Tibial artery (tissue), 4 donors: ENCODE measurements around the gene NOP53.

Experiments
- DNase-seq, 2 donors: peaks; one replicate each; pipeline ENCODE4 v3.0.0-alpha.2; 2019
- H3K27ac ChIP-seq, 2 donors: fragments of 200-600 bp; sonication (generic) in 1 of 2; 1 replicate in 1 of 2; 2 replicates in 1 of 2; pipeline ENCODE4 v1.5.1; 2018 to 2019; ENCODE audit warnings: mild to moderate bottlenecking in 1 of 2
- H3K27me3 ChIP-seq, 2 donors: fragments of 200-600 bp; sonication (generic) in 1 of 2; one replicate each; pipeline versions ENCODE4 v1.5.1 to v1.6.0; 2016 to 2019
- H3K36me3 ChIP-seq, 3 donors: fragments of 200-600 bp; sonication (generic) in 2 of 3; one replicate each; pipeline ENCODE4 v1.5.1; 2016 to 2019; ENCODE audit warnings: mild to moderate bottlenecking in 2 of 3
- H3K4me1 ChIP-seq, 4 donors: fragments of 200-600 bp; sonication (generic) in 2 of 4; 1 replicate in 3 of 4; 2 replicates in 1 of 4; pipeline ENCODE4 v1.5.1; 2016 to 2019
- H3K4me3 ChIP-seq, 2 donors: fragments of 200-600 bp; sonication (generic) in 1 of 2; 1 replicate in 1 of 2; 2 replicates in 1 of 2; pipeline ENCODE4 v1.5.1; 2018 to 2019; ENCODE audit warnings: mild to moderate bottlenecking in 2 of 2
- H3K9me3 ChIP-seq, 3 donors: fragments of 200-600 bp; sonication (generic) in 1 of 3; one replicate each; pipeline ENCODE4 v1.5.1; 2016 to 2019
- intact Hi-C: fragments of 100-400 bp; cut with DNase I; formaldehyde crosslinking; loops from one replicate; pipeline ENCODE4 v1.15.0; 2023; ENCODE audit warnings: low total_unique reads
- TF ChIP-seq, protein P1 (sequence below), 2 experiments: fragments of 200-600 bp in 1 of 2; fragments of 450-650 bp in 1 of 2; IDR thresholded peaks; one replicate each; pipeline ENCODE4 v1.5.1; 2017 to 2019; ENCODE audit warnings: antibody characterized with exemption in 2 of 2, mild to moderate bottlenecking in 1 of 2, moderate library complexity in 1 of 2

Gene NOP53

DNA sequence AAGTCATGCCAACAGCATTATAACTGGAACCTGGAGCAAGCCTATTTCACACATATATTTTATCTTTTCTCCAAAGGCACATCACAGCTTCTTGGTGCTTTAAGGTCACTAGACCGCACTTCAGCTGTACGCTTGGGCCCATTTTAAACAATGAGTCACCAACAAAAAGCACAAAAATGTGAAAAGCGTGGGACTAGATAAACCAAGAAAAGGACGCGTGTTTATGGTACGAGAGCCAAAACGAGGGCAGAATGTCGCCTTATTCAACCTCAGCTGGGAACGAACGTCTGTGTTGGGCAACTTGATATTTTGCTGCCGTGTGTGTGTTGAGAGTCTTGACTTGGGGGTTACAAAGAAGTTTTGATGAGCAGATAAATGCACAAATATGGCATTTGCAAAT lies 41.3 kb upstream of the NOP53 start:
- no peak overlapping the region for H3K27ac ChIP-seq
- H3K9me3 ChIP-seq: no peaks in the 10 kb centered on the region
- H3K4me1 ChIP-seq: no peaks in the 10 kb centered on the region
- no peak overlapping the region for H3K4me3 ChIP-seq
- intact Hi-C loops: loop anchor here (10.0 kb wide), 1 partner anchor 419 kb away; no protein-coding TSS in a partner anchor
- DNase-seq: no peak
- no peaks in the 10 kb centered on the region for H3K27me3 ChIP-seq
- TF ChIP-seq, protein P1, sequence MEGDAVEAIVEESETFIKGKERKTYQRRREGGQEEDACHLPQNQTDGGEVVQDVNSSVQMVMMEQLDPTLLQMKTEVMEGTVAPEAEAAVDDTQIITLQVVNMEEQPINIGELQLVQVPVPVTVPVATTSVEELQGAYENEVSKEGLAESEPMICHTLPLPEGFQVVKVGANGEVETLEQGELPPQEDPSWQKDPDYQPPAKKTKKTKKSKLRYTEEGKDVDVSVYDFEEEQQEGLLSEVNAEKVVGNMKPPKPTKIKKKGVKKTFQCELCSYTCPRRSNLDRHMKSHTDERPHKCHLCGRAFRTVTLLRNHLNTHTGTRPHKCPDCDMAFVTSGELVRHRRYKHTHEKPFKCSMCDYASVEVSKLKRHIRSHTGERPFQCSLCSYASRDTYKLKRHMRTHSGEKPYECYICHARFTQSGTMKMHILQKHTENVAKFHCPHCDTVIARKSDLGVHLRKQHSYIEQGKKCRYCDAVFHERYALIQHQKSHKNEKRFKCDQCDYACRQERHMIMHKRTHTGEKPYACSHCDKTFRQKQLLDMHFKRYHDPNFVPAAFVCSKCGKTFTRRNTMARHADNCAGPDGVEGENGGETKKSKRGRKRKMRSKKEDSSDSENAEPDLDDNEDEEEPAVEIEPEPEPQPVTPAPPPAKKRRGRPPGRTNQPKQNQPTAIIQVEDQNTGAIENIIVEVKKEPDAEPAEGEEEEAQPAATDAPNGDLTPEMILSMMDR (IDR thresholded peaks at IDR 0.05): no peak
- H3K36me3 ChIP-seq: peaks cover 18 to 51% (median 36%) of the 10 kb centered on the region in 3 donors

- no peaks in the 10 kb centered on the region for H3K9me3 ChIP-seq
- no peaks in the 10 kb centered on the region for H3K4me1 ChIP-seq
- no peaks in the 10 kb centered on the region for H3K27me3 ChIP-seq
- TF ChIP-seq, protein P1 (IDR thresholded peaks at IDR 0.05): no peak
- intact Hi-C loops: loop anchor here (10.0 kb wide), 1 partner anchor 420 kb away; no protein-coding TSS in a partner anchor
- H3K36me3 ChIP-seq: peaks cover 16 to 44% (median 30%) of the 10 kb centered on the region in 3 donors
- DNase-seq: no peak
- H3K4me3 ChIP-seq: no peak overlapping the region
- H3K27ac ChIP-seq: no peak overlapping the region
Measured at GRCh38 chr19:47704656-47705055, 40.7 kb upstream of the NOP53 start.

GRCh38 chr19:47707135-47707925 lies 38.0 kb upstream of the NOP53 start:
- Histone ChIP-seq H3K36me3 (peaks cover 1 to 19% (median 3%) of the 10 kb centered on the region in 3 donors), H3K4me3 (no peak overlapping the region), H3K4me1 (no peaks in the 10 kb centered on the region), H3K27ac (no peak overlapping the region), H3K27me3 (no peaks in the 10 kb centered on the region), H3K9me3 (no peaks in the 10 kb centered on the region)
- intact Hi-C loops: loop anchor here (10.0 kb wide), 1 partner anchor 423 kb away; no protein-coding TSS in a partner anchor
- TF ChIP-seq, protein P1 (IDR thresholded peaks at IDR 0.05): peak; percentile 70 to 73
- DNase-seq: peak; percentile 60 to 79

GRCh38 chr19:47711652-47712242 lies 33.6 kb upstream of the NOP53 start:
- peaks cover 4 to 14% (median 8%) of the 10 kb centered on the region in 3 donors for H3K36me3 ChIP-seq
- H3K4me3 ChIP-seq: no peak overlapping the region
- H3K27ac ChIP-seq: no peak overlapping the region
- H3K9me3 ChIP-seq: no peaks in the 10 kb centered on the region
- DNase-seq: no peak
- TF ChIP-seq, protein P1 (IDR thresholded peaks at IDR 0.05): no peak
- peaks cover 0 to 28% (median 22%) of the 10 kb centered on the region in 4 donors for H3K4me1 ChIP-seq
- intact Hi-C loops: loop anchor here (5.0 kb wide), 1 partner anchor 76 kb away; no protein-coding TSS in a partner anchor
- no peaks in the 10 kb centered on the region for H3K27me3 ChIP-seq

- Histone ChIP-seq H3K4me3 (peak within 1 kb of the TSS; percentile 85 to 92), H3K27me3 (no peaks in the 10 kb centered on the region), H3K4me1 (peaks cover 5 to 44% (median 38%) of the 10 kb centered on the region in 4 donors), H3K27ac (peak within 1 kb of the TSS; percentile 91 to 93), H3K9me3 (no peaks in the 10 kb centered on the region), H3K36me3 (peaks cover 13 to 26% (median 22%) of the 10 kb centered on the region in 3 donors)
- peak; percentile 61 to 90 for DNase-seq
- TF ChIP-seq, protein P1 (IDR thresholded peaks at IDR 0.05): peak; percentile 98 to 99
- intact Hi-C loops: loop anchor here (1.0 to 5.0 kb wide), 2 partner anchors 30 to 74 kb away; no protein-coding TSS in a partner anchor
Measured at GRCh38 chr19:47713046-47714021, 32.0 kb upstream of the NOP53 start, which contains the start of gene EHD2. Gene EHD2, plus strand, starts transcription at chr19:47713422. Its CDS starts 3,191 bp downstream, at chr19:47716613.
